ENCODE data around the gene SPTY2D1.

Gene SPTY2D1

DNA sequence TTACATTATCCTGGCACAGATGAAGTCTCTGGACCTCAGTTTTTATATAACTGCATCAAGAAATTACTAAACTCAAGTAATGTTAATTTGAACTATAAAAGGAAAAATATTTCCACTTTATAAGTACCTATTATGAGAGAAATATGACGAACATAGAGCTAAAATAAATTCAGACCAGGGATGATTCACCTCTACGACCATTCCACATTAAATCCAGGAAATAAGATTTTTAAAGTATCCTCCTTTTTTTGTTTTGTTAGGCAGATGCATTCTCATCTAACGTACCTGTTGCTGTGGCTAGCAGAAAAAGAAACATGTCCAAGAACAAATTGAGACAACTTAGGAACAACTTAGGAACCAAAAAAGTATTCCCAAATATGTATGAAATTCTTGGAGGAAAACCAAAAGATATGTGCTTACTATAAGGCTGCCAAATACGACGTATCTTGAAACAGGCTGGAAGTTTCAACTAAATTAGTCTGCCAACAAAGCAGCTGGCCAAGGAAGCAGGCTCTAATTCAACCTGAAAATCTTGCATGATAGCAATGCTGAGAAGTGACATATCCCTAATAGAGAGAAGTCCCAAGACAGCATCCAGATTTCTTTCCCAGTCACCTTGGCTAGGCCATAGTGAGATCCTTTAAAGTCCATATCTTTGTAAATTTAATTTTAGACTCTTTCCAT, 15.7 kb downstream of the SPTY2D1 start:
- Histone ChIP-seq H3K4me1 (peaks cover 30% of the 10 kb centered on the region), H3K4me2 (peak overlapping the region; percentile 64), H3K9ac (no peak overlapping the region)

DNA sequence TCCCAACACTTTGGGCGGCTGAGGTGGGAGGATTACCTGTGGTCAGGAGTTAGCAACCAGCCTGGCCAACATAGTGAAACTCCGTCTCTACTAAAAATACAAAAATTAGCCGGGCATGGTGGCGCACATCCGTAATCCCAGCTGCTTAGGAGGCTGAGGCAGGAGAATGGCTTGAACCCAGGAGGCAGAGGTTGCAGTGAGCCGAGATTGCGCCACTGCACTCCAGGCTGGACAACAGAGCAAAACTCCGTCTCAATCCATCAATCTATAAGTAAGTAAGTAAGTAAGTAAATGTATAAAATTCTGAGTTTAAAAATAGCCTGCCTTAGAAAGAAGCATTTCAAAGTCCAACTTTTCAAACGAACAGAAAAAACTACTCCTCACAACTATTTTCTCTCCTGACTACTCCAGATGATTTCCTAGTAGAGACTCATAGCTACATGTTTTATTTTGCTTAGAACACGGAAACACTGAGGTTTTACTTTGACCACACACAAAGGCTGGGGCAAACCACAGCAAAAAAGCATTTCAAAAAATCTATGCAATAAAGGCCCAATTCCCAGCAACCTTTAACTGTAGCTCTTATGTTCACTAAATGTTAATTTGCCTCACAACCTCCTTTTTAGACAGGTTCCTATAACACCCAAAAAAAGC, 16.3 kb downstream of the SPTY2D1 start:
- Histone ChIP-seq H3K9ac (no peak overlapping the region), H3K36me3 (peaks cover 39% of the 10 kb centered on the region), H3K27ac (0 out of 2 replicates have a peak overlapping the region, but pooled peaks have one; percentile 1), H4K20me1 (peaks cover 87% of the 10 kb centered on the region), H3K4me3 (no peak overlapping the region), H3K27me3 (no peaks in the 10 kb centered on the region), H3K9me3 (no peaks in the 10 kb centered on the region), H3K4me2 (peak overlapping the region; percentile 64), H3K4me1 (peaks cover 30% of the 10 kb centered on the region)
- TF ChIP-seq Cebpa-rat (IDR thresholded peaks at IDR 0.05), result 0 out of 2 replicates have a peak, but pooled peaks have one; percentile 16

More for the DNA sequence above, 15.7 kb downstream of the SPTY2D1 start:
- Histone ChIP-seq H3K9me3 (peaks cover 5% of the 10 kb centered on the region), H3K27ac (no peak overlapping the region), H3K4me3 (no peak overlapping the region), H3K27me3 (no peaks in the 10 kb centered on the region), H3K36me3 (peaks cover 35% of the 10 kb centered on the region), H4K20me1 (peaks cover 89% of the 10 kb centered on the region)
- no peak for TF ChIP-seq Cebpa-rat (IDR thresholded peaks at IDR 0.05)

DNA sequence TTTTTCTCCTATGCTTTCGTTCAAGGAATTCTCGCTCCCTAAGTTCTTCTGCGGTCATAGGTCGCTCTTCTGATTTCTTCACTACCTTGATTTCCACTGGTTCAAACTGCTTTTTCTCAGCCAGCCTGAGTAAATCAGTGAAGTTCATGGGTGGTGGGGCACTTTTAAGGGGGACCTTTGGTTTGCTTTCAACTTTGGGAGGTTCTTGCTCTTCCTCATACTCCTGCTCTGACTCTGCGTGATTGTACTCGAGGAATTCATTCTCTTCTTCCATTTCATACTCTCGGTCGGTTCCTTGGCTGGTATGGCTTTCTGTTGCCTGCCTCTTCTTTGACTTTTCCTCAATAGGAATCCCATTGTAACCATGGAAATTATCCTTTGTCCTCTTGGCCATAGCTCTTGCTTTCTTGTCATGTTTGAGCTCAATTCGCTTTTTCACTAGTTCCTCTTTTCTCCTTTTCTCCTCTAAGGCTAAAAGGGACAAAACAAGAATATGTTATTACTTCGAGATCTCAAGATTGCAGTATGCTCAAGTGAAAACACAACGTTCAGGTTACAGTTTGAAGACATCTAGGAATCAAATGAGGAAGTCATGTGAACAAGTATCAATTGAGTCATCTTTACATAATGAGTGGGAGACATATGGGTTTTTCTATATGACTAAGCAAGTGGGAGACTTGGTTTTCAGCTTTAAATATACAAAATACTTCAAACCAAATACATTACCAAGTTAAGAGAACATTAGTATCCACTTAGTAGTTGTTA, 18.3 kb downstream of the SPTY2D1 start:
- H3K4me2 ChIP-seq, result no peak overlapping the region
- H3K9ac ChIP-seq, result no peak overlapping the region
- H3K27ac ChIP-seq, result no peak overlapping the region
- H3K4me1 ChIP-seq, result peaks cover 30% of the 10 kb centered on the region
- TF ChIP-seq Cebpa-rat (IDR thresholded peaks at IDR 0.05), result no peak
- peaks cover 69% of the 10 kb centered on the region for H4K20me1 ChIP-seq
- no peaks in the 10 kb centered on the region for H3K9me3 ChIP-seq
- no peaks in the 10 kb centered on the region for H3K27me3 ChIP-seq
- H3K4me3 ChIP-seq, result no peak overlapping the region
- peaks cover 48% of the 10 kb centered on the region for H3K36me3 ChIP-seq

DNA sequence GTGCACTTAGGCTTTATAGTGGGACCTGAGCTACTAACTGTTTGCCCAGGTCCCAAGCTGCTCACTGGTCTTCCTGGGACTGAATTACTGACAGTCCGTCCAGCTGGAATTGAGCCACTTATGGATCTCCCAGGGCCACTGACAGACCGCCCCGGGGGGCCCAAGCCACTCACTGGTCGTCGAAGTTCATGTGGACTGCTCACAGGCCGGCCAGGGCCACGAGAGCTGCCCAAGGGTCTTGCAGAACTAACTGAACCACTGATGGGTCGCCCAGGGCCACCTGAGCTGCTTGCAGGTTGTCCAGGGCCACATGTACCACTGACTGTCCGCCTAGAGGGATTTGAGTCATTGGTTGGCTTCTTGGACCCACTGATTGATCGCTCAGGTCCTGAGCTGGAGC, 19.5 kb downstream of the SPTY2D1 start:
- Histone ChIP-seq H3K4me2 (no peak overlapping the region), H4K20me1 (peaks cover 57% of the 10 kb centered on the region), H3K4me3 (no peak overlapping the region), H3K36me3 (peaks cover 59% of the 10 kb centered on the region), H3K9me3 (no peaks in the 10 kb centered on the region), H3K4me1 (peaks cover 29% of the 10 kb centered on the region), H3K27ac (no peak overlapping the region), H3K27me3 (no peaks in the 10 kb centered on the region), H3K9ac (no peak overlapping the region)
- TF ChIP-seq Cebpa-rat (IDR thresholded peaks at IDR 0.05), result no peak

DNA sequence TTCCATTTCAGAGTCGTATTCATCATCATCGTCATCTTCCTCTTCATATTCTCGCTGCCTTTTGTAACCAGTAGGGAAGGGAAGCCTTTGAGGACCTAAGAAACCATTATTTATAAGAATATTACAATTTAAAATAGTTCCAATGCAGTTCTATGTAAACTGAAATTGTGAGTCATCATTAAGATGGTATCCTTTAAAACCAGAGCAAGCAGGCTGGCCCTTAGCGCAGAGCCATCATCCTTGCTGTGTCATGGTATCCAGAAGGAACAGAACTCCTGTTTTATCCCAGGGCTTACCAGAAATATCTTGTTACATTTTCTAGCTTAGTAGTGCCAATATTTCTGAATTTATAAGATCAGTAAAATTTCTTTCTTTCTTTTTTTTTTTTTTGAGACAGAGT, 21.7 kb downstream of the SPTY2D1 start:
- no peak overlapping the region for H3K4me3 ChIP-seq
- no peaks in the 10 kb centered on the region for H3K9me3 ChIP-seq
- no peak for TF ChIP-seq Cebpa-rat (IDR thresholded peaks at IDR 0.05)
- H3K4me1 ChIP-seq, result peaks cover 7% of the 10 kb centered on the region
- no peak overlapping the region for H3K27ac ChIP-seq
- H3K9ac ChIP-seq, result no peak overlapping the region
- H3K4me2 ChIP-seq, result no peak overlapping the region
- H3K27me3 ChIP-seq, result no peaks in the 10 kb centered on the region
- peaks cover 35% of the 10 kb centered on the region for H4K20me1 ChIP-seq
- H3K36me3 ChIP-seq, result peaks cover 79% of the 10 kb centered on the region

DNA sequence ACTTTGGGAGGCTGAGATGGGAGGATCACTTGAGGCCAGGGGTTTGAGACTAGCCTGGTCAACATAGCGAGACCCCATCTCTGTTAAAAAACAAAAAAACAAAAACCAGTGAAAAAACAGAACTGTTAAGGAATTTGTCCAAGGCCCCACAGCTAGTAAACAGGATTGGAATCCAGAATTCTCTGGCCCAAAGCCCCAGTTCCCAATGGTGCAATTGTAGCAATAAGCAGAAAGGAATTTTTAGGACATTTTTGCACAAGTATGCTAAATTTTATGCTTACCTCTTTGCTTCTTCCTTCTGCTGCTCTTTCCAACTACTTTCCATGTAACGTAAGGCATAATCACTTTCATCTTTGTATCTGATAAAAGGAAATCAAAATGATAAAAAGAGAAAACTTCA, 22.9 kb downstream of the SPTY2D1 start:
- Histone ChIP-seq H3K9ac (no peak overlapping the region), H3K4me1 (no peaks in the 10 kb centered on the region), H4K20me1 (0 out of 2 replicates have a peak, but pooled peaks cover 24% of the 10 kb centered on the region), H3K27me3 (no peaks in the 10 kb centered on the region), H3K4me2 (no peak overlapping the region), H3K4me3 (no peak overlapping the region), H3K9me3 (no peaks in the 10 kb centered on the region), H3K36me3 (peaks cover 86% of the 10 kb centered on the region), H3K27ac (no peak overlapping the region)
- no peak for TF ChIP-seq Cebpa-rat (IDR thresholded peaks at IDR 0.05)

DNA sequence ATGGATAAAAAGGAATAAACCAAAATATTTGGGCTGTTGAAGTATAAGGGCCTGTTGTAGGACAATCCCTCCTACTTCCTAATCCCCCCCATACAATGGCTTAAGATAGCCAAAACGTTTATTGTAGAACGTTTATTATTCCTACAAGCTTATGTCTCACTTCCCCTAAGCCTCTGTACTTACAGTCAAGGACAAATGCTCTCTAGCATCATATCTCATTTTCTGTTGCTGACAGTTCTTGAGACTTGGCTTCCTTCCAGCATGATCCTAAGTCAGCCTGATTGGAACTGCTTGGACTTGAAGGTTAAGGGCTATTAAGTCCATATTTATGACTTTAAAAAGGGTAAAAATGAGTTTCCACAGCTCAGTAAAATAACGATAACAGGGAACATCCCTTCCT, 25.8 kb downstream of the SPTY2D1 start:
- Histone ChIP-seq H4K20me1 (0 out of 2 replicates have a peak, but pooled peaks cover 3% of the 10 kb centered on the region), H3K36me3 (peaks cover 73% of the 10 kb centered on the region), H3K9ac (no peak overlapping the region), H3K4me2 (no peak overlapping the region), H3K27me3 (no peaks in the 10 kb centered on the region), H3K4me1 (no peaks in the 10 kb centered on the region), H3K9me3 (no peaks in the 10 kb centered on the region), H3K4me3 (no peak overlapping the region), H3K27ac (no peak overlapping the region)
- no peak for TF ChIP-seq Cebpa-rat (IDR thresholded peaks at IDR 0.05)

DNA sequence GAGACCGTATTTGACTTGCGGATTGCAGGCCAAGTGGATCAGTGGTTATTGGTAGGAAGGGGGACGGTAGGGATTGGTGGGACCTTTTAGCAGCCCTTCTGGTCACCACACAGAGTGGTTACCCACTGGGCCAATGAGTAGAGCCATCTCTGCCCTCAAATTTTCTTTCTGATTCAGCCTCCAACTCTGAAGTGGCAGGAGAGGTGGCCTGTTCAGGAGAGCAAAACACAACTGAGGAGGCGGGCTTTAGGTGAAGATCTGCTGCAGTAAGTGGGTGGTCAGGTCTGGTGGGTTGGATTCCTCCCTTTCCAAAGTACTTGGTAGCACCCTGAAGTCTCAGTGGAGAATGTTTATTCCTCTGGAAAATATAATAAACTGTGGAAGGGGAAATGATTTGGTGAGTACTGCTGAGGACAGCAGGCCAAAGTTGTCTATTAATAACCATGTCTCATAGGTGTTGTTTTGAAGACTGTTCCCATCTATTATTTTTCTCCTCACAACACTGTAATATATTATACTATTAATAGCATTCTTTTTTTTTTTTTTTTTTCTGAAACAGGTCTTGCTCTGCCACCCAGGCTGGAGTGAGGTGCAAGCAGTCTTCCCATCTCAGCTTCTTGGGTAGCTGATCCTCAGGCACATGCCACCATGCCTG, 33.1 kb downstream of the SPTY2D1 start:
- H3K4me1 ChIP-seq, result no peaks in the 10 kb centered on the region
- H3K27me3 ChIP-seq, result no peaks in the 10 kb centered on the region
- no peaks in the 10 kb centered on the region for H3K9me3 ChIP-seq
- H3K4me2 ChIP-seq, result no peak overlapping the region
- H3K27ac ChIP-seq, result no peak overlapping the region
- H3K9ac ChIP-seq, result no peak overlapping the region
- no peak overlapping the region for H3K4me3 ChIP-seq
- no peaks in the 10 kb centered on the region for H4K20me1 ChIP-seq
- no peak for TF ChIP-seq Cebpa-rat (IDR thresholded peaks at IDR 0.05)
- peaks cover 21% of the 10 kb centered on the region for H3K36me3 ChIP-seq

DNA sequence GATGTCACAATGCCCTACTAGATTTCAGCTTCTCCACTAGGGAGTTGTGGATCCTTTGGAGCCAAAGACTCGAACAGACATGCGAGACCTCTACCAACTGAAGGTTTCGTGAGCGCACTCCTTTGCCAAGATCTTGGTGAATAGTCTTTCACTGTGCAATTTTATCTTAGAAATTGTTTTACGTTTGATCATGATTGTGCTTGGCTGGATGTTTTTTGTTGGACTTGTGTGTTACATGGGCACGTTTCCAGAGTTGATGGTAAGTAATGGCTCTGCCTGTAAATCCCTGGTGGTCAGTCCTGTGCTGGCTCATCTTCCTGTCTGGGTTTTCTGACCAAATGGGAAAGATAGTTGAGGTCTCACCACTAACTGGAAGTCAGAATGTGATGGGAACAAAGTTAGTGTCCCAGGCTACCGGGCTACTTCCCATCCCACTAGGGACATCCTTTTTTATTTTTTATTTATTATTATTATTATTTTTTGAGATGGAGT, 34.4 kb downstream of the SPTY2D1 start, which contains the start of gene MISFA:
Gene MISFA, plus strand, starts transcription at position 51 of the 492 bp plus-strand sequence. Its CDS starts 140 bp downstream, at position 191.
- TF ChIP-seq Cebpa-rat (IDR thresholded peaks at IDR 0.05), result no peak
- Histone ChIP-seq H3K9me3 (no peaks in the 10 kb centered on the region), H3K27me3 (no peaks in the 10 kb centered on the region), H3K27ac (no peak within 1 kb of the TSS), H3K4me3 (no peak within 1 kb of the TSS), H3K4me2 (no peak within 1 kb of the TSS), H4K20me1 (no peaks in the 10 kb centered on the region), H3K4me1 (no peaks in the 10 kb centered on the region), H3K9ac (no peak within 1 kb of the TSS), H3K36me3 (peaks cover 21% of the 10 kb centered on the region)
